Karpas-422 (cell line): ENCODE results near the gene PAN3. TPM values are rescaled to one million over a fixed set of nuclear protein-coding genes. Genes with fewer than 3 reads are reported as not detected.
A peak's percentile ranks its signal among the peaks of the same experiment; 100 is the strongest.

ENCODE experiments used
- DNase-seq: peaks from one replicate; pipeline ENCODE4 v3.0.0-alpha.2; 2015
- H2AFZ ChIP-seq: fragments of 200-600 bp; sonication (generic); 2 replicates; pipeline ENCODE4 v1.6.1; 2014; ENCODE audit warnings: antibody characterized with exemption, low read length, mixed read lengths
- H3K27ac ChIP-seq: fragments of 200-600 bp; sonication (generic); 2 replicates; pipeline ENCODE4 v1.5.1; 2014; ENCODE audit warnings: mild to moderate bottlenecking, low read length, moderate library complexity
- H3K27me3 ChIP-seq: fragments of 200-600 bp; sonication (generic); 2 replicates; pipeline ENCODE4 v1.6.1; 2014; ENCODE audit warnings: low read length, mixed read lengths
- H3K36me3 ChIP-seq: fragments of 200-600 bp; sonication (generic); 2 replicates; pipeline ENCODE4 v1.6.1; 2014; ENCODE audit warnings: low read length, mixed read lengths; ENCODE audit not compliant: insufficient read depth
- H3K4me1 ChIP-seq: fragments of 200-600 bp; sonication (generic); 2 replicates; pipeline ENCODE4 v1.6.1; 2014; ENCODE audit warnings: mild to moderate bottlenecking, low read length, mixed read lengths
- H3K4me2 ChIP-seq: fragments of 200-600 bp; sonication (generic); 2 replicates; pipeline ENCODE4 v1.6.1; 2014; ENCODE audit warnings: low read length, low read depth, mild to moderate bottlenecking; ENCODE audit not compliant: poor library complexity, severe bottlenecking
- H3K4me3 ChIP-seq: fragments of 200-600 bp; sonication (generic); 2 replicates; pipeline ENCODE4 v1.5.1; 2014; ENCODE audit warnings: mild to moderate bottlenecking, antibody characterized with exemption, low read length, mixed read lengths
- H3K79me2 ChIP-seq: fragments of 200-600 bp; sonication (generic); 2 replicates; pipeline ENCODE4 v1.6.1; 2014; ENCODE audit warnings: mild to moderate bottlenecking, low read length, mixed read lengths
- H3K9ac ChIP-seq: fragments of 200-600 bp; sonication (generic); 2 replicates; pipeline ENCODE4 v1.6.0; 2014; ENCODE audit warnings: low read length
- H3K9me2 ChIP-seq: fragments of 200-600 bp; sonication (generic), shearing (Covaris generic); replicated peaks from 2 replicates; pipeline ENCODE4 v1.6.0; 2014; ENCODE audit warnings: mild to moderate bottlenecking, low read length, moderate library complexity; ENCODE audit not compliant: insufficient read depth
- H3K9me3 ChIP-seq: fragments of 300-700, 200-600 bp; sonication (generic); 2 replicates; pipeline ENCODE4 v1.6.1; 2014; ENCODE audit warnings: low read length, mixed read lengths
- H4K20me1 ChIP-seq: fragments of 200-600 bp; sonication (generic); 2 replicates; pipeline ENCODE4 v1.6.1; 2014; ENCODE audit warnings: mild to moderate bottlenecking, antibody characterized with exemption, low read length, low read depth; ENCODE audit not compliant: insufficient read depth
- total RNA-seq: library from RNA; depleted of rRNA; stranded (reverse); fragments of >200 nt; shearing (Covaris generic); gene quantifications from 2 replicates; pipeline ENCODE4 v1.2.3, GENCODE V29; 2014; ENCODE audit warnings: low replicate concordance

Gene PAN3
- total RNA-seq, 1 experiment from 2014 or later: 39.8 TPM

- Histone ChIP-seq H3K27me3 (no peaks in the 10 kb centered on the region), H3K9me2 (no peaks in the 10 kb centered on the region), H2AFZ (no peak overlapping the region), H3K4me3 (no peak overlapping the region), H3K4me2 (no peak overlapping the region), H3K79me2 (no peaks in the 10 kb centered on the region), H3K27ac (no peak overlapping the region), H3K9me3 (no peaks in the 10 kb centered on the region), H3K36me3 (no peaks in the 10 kb centered on the region), H3K4me1 (no peaks in the 10 kb centered on the region), H3K9ac (no peak overlapping the region), H4K20me1 (no peaks in the 10 kb centered on the region)
- DNase-seq: no peak
Observed at GRCh38 chr13:28128030-28128429, 10.3 kb upstream of the PAN3 start.

GRCh38 chr13:28128926-28129325, 9.4 kb upstream of the PAN3 start:
- H3K9me2 ChIP-seq: no peaks in the 10 kb centered on the region
- no peaks in the 10 kb centered on the region for H3K4me1 ChIP-seq
- no peak overlapping the region for H2AFZ ChIP-seq
- no peak overlapping the region for H3K4me2 ChIP-seq
- H3K27ac ChIP-seq: no peak overlapping the region
- no peaks in the 10 kb centered on the region for H3K27me3 ChIP-seq
- H4K20me1 ChIP-seq: no peaks in the 10 kb centered on the region
- H3K79me2 ChIP-seq: no peaks in the 10 kb centered on the region
- no peaks in the 10 kb centered on the region for H3K9me3 ChIP-seq
- H3K9ac ChIP-seq: no peak overlapping the region
- H3K4me3 ChIP-seq: no peak overlapping the region
- no peak for DNase-seq
- no peaks in the 10 kb centered on the region for H3K36me3 ChIP-seq

DNA sequence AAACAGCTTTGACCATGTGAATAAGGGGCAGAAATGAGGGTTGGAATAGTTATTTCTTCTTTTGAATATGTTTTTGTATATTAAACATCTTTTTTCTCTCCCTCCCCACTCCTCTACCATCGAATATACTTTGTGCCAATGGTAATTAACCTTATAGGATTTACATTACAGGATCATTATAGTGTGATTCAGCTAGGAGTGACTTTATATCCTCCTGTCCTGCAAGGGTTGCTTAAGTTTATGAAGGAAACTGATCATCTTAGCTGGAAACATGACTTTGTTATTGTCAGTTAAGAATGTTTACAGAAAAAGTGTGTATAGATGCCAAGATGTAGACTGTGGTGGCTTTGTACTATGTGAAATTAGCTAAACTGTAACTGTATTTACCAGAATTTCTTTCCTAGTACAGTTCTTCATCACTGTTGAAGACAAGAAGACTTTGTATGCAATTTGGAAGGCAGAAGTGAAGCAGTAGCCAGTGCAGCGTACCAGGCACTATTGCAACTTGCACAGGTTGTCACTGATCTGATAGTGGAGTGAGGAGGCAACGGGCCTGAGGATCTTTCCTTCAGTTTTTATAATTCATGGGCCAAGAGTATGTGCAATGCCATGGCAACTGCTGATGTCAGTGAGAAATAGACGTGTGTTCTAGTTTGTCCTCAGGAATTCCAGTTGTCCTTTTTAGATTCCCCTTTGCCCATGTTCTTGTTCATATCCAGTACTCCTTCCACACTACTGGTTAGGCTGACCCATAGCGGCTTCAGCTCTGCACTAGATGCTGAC, 8.2 kb upstream of the PAN3 start:
- H4K20me1 ChIP-seq: 0 out of 2 replicates have a peak, but pooled peaks cover 5% of the 10 kb centered on the region
- H3K27ac ChIP-seq: no peak overlapping the region
- no peaks in the 10 kb centered on the region for H3K36me3 ChIP-seq
- no peaks in the 10 kb centered on the region for H3K9me2 ChIP-seq
- H3K4me1 ChIP-seq: no peaks in the 10 kb centered on the region
- H3K4me3 ChIP-seq: no peak overlapping the region
- H3K27me3 ChIP-seq: no peaks in the 10 kb centered on the region
- no peak overlapping the region for H3K4me2 ChIP-seq
- no peak overlapping the region for H3K9ac ChIP-seq
- no peak for DNase-seq
- H3K79me2 ChIP-seq: no peaks in the 10 kb centered on the region
- H2AFZ ChIP-seq: no peak overlapping the region
- no peaks in the 10 kb centered on the region for H3K9me3 ChIP-seq

DNA sequence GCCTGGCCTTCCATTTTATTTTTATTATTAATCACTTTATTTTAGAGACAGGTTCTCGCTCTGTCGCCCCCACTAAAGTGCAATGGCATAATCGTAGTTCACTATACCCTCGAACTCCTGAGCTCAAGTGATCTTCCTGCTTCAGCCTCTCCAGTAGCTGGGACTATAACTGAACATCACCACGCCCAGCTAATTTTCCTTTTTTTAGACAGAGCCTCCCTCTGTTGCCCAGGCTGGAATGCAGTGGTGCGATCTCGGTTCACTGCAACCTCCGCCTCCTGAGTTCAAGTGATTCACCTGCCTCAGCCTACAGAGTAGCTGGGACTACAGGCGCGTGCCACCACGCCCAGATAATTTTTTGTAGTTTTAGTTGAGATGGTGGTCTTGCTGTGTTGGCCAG, 6.7 kb upstream of the PAN3 start:
- Histone ChIP-seq H3K9me3 (no peaks in the 10 kb centered on the region), H4K20me1 (0 out of 2 replicates have a peak, but pooled peaks cover 8% of the 10 kb centered on the region), H3K79me2 (0 out of 2 replicates have a peak, but pooled peaks cover under 1% of the 10 kb centered on the region), H2AFZ (no peak overlapping the region), H3K4me2 (no peak overlapping the region), H3K9ac (no peak overlapping the region), H3K27me3 (no peaks in the 10 kb centered on the region), H3K9me2 (no peaks in the 10 kb centered on the region), H3K36me3 (no peaks in the 10 kb centered on the region), H3K4me3 (no peak overlapping the region), H3K27ac (no peak overlapping the region), H3K4me1 (peaks cover under 1% of the 10 kb centered on the region)
- DNase-seq: no peak

DNA sequence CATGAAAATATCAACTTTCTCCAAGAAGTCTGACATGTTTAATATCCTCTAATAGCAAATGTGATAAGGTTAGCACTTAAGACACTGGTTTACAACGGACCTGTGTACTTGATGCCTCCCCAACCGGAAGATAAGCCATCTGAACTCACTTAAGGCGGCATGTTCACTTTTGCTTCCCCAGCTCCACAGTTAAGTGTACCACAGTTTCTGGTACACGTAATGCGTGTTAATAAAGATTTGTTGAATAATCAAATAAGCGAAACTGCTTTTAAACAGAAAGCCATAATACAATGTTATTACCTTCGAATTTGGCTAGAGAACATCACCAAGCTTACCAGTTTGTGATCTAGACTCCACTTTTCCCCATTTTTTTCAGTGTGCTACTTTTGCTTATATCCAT, 1.4 kb upstream of the PAN3 start:
- Histone ChIP-seq H3K4me3 (peak overlapping the region; percentile 82), H3K4me1 (peaks cover 26% of the 10 kb centered on the region), H3K9me3 (no peaks in the 10 kb centered on the region), H4K20me1 (peaks cover 30% of the 10 kb centered on the region), H3K9me2 (no peaks in the 10 kb centered on the region), H3K27me3 (no peaks in the 10 kb centered on the region), H2AFZ (no peak overlapping the region; the same call in 1 of the 2 replicates), H3K79me2 (peaks cover 47% of the 10 kb centered on the region), H3K9ac (peak overlapping the region; percentile 99), H3K27ac (no peak overlapping the region), H3K4me2 (peak overlapping the region; percentile 87), H3K36me3 (no peaks in the 10 kb centered on the region; the same call in 1 of the 2 replicates)
- DNase-seq: peak; percentile 53

DNA sequence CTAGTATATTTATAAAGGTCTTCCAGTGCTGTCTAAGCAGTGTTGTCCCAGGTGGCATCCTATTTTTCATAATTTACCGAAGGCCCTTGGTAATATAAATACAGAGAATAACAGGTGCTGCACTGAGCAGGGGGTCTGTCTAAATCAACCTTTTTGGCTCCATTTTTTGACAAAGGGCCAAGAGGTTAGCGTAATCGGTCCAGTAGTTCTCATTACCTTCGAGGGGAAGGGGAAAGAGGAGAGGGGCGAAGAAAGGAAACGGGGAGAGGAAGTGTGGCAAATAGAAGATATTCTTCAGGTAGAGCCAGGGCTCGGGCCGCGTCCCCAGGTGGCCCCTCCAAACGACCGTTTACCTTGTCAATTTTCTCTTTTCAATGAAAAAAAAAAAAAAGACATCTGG, 749 bp upstream of the PAN3 start:
- H3K9ac ChIP-seq: peak overlapping the region; percentile 99
- H3K27ac ChIP-seq: peak overlapping the region; percentile 90
- H3K4me1 ChIP-seq: peaks cover 26% of the 10 kb centered on the region
- H3K4me2 ChIP-seq: peak overlapping the region; percentile 87
- H3K9me3 ChIP-seq: no peaks in the 10 kb centered on the region
- DNase-seq: no peak
- H3K27me3 ChIP-seq: no peaks in the 10 kb centered on the region
- H3K9me2 ChIP-seq: no peaks in the 10 kb centered on the region
- H3K79me2 ChIP-seq: peaks cover 54% of the 10 kb centered on the region
- H4K20me1 ChIP-seq: peaks cover 35% of the 10 kb centered on the region
- peak overlapping the region; percentile 82 for H3K4me3 ChIP-seq
- peak overlapping the region; percentile 88 for H2AFZ ChIP-seq
- H3K36me3 ChIP-seq: no peaks in the 10 kb centered on the region; the same call in 1 of the 2 replicates

- peaks cover 26% of the 10 kb centered on the region for H3K4me1 ChIP-seq
- no peak overlapping the region for H2AFZ ChIP-seq
- peak overlapping the region; percentile 87 for H3K4me2 ChIP-seq
- peaks cover 38% of the 10 kb centered on the region for H4K20me1 ChIP-seq
- H3K27me3 ChIP-seq: no peaks in the 10 kb centered on the region
- H3K9ac ChIP-seq: peak overlapping the region; percentile 99
- H3K9me2 ChIP-seq: no peaks in the 10 kb centered on the region
- peak overlapping the region; percentile 82 for H3K4me3 ChIP-seq
- peak; percentile 94 for DNase-seq
- no peaks in the 10 kb centered on the region; the same call in 1 of the 2 replicates for H3K36me3 ChIP-seq
- H3K27ac ChIP-seq: peak overlapping the region; percentile 90
- peaks cover 67% of the 10 kb centered on the region for H3K79me2 ChIP-seq
- H3K9me3 ChIP-seq: no peaks in the 10 kb centered on the region
Observed at GRCh38 chr13:28138756-28139470, 568 bp downstream of the PAN3 start.

DNA sequence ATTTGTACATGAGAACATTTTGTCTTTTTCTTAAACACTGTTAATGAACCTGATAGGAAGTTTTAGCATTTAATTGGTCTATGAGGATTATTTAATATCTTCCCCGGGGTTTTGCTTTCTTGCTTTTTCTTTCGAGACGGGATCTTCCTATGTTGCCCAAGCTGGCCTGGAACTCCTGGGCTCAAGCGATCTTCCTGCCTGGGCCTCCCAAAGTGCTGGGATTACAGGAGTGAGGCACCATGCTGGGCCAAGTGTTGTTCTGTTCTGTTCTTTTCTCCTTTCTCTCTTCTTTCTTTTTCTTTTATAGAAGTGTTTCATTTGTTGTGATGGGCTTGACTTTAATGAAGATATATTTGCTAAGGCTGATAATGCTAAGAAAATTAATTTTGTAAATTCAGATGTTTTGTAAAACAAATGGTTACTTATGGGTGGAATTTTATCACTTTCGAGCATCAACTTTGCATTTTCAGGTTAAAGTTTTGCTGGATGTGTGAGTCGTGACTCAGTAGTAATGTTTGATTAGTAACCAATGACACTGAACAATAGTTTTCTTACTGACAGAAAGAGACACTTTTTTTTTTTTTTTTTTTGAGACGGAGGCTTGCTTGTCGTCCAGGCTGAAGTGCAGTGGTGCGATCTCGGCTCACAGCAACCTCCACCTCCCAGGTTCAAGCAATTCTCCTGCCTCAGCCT, 2.2 kb downstream of the PAN3 start:
- Histone ChIP-seq H3K27ac (no peak overlapping the region), H3K36me3 (peaks cover 8% of the 10 kb centered on the region; the same call in 1 of the 2 replicates), H3K27me3 (no peaks in the 10 kb centered on the region), H2AFZ (no peak overlapping the region), H3K9me3 (no peaks in the 10 kb centered on the region), H3K4me3 (peak overlapping the region; percentile 82), H3K4me2 (peak overlapping the region; percentile 87), H4K20me1 (peaks cover 41% of the 10 kb centered on the region), H3K9ac (peak overlapping the region; percentile 99), H3K79me2 (peaks cover 84% of the 10 kb centered on the region), H3K4me1 (peaks cover 26% of the 10 kb centered on the region), H3K9me2 (no peaks in the 10 kb centered on the region)
- DNase-seq: no peak
